HL-60 (cell line): ENCODE measurements around the gene ELMO1.

Experiments used
- GABPA ChIP-seq: IDR thresholded peaks from 2 replicates; pipeline ENCODE4 v1.6.1; 2012; ENCODE audit warnings: low read depth
- REST ChIP-seq: IDR thresholded peaks from 2 replicates; pipeline ENCODE4 v1.6.1; 2012; ENCODE audit warnings: low read depth; ENCODE audit not compliant: insufficient replicate concordance
- TF ChIP-seq, protein P1 (sequence below): IDR thresholded peaks from one replicate; pipeline ENCODE4 v1.5.1; 2011; ENCODE audit warnings: low read length, control low read depth, inconsistent platforms; ENCODE audit not compliant: insufficient read depth

DNA sequence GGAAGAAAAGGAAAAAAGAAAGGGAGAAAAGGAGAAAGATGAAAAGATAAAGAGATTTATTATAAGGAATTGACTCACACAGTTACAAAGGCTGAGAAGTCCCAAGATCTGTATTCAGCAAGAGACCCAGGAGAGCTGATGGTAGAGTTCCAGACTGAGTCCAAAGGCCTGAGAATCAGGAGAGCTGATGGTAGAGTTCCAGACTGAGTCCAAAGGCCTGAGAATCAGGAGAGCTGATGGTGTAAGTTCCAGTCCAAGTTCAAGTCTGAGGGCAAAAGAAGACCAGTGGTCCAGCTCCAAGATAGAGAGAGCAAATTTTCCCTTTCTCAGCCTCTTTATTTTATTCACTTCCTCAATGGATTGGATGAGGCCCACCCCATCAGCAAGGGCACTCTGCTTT is 627.0 kb downstream of the ELMO1 start:
- TF ChIP-seq, protein P1, sequence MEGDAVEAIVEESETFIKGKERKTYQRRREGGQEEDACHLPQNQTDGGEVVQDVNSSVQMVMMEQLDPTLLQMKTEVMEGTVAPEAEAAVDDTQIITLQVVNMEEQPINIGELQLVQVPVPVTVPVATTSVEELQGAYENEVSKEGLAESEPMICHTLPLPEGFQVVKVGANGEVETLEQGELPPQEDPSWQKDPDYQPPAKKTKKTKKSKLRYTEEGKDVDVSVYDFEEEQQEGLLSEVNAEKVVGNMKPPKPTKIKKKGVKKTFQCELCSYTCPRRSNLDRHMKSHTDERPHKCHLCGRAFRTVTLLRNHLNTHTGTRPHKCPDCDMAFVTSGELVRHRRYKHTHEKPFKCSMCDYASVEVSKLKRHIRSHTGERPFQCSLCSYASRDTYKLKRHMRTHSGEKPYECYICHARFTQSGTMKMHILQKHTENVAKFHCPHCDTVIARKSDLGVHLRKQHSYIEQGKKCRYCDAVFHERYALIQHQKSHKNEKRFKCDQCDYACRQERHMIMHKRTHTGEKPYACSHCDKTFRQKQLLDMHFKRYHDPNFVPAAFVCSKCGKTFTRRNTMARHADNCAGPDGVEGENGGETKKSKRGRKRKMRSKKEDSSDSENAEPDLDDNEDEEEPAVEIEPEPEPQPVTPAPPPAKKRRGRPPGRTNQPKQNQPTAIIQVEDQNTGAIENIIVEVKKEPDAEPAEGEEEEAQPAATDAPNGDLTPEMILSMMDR, result no peak
- TF ChIP-seq REST, result no peak
- TF ChIP-seq GABPA, result no peak
